ENCODE results near the gene SDF2L1. TPM values are rescaled to one million over a fixed set of nuclear protein-coding genes. Genes with fewer than 3 reads are reported as not detected.
"Not testable (repeated sequence)": the region's sequence is repeated elsewhere in the genome, so short reads cannot be mapped to it uniquely, and the experiment has no call there.

SDF2L1 gene
- total RNA-seq, 2 donors from 2014 or later, result 15.3 to 48.5 TPM

DNA sequence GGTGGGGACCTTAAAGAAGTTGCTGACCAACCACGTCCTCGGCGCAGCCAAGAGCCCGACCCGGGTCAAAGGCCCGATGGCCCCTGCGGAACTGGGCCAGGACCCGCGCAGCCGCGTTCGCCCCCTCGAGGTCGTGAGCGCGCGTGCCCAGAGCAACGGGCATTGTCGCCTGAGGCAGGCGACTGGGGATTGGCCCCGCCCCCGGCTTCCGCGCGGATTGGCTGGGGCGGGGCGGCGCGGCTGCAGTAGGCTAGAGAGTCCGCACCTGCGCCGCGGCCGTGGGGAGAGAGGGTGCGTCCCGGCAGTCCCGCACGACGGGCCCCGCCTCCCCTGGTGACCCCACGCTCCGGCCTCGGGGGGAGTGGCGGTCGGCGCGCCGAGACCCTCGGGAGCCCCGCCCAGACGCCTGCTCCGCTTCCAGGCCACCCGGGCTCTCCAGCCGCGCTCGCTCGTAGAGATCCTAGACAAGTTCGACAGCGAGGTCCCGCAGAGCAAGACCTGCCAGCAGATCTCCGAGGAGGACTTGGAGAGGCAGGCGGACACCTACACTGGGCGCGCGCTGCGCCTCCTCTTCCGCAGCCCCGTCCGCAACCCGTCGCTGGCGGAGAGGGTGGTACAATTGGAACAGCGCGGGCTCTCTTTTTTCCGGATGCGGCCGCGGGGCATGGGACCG lies 15.4 kb downstream of the SDF2L1 start:
- Mint-ChIP-seq H3K4me1 (peaks cover 9% of the 10 kb centered on the region), H3K27ac (peak overlapping the region; percentile 39), H3K9me3 (no peaks in the 10 kb centered on the region), H3K36me3 (ENCODE audit: low read depth) (no peaks in the 10 kb centered on the region), H3K4me3 (peak overlapping the region; percentile 72), H3K27me3 (no peaks in the 10 kb centered on the region)
- peak; percentile 98 for ATAC-seq (replicated peaks)

GRCh38 chr22:21659864-21660525 lies 17.9 kb downstream of the SDF2L1 start:
- no peak overlapping the region for H3K4me3 Mint-ChIP-seq
- H3K27ac Mint-ChIP-seq, result no peak overlapping the region
- ATAC-seq (replicated peaks), result no peak
- H3K4me1 Mint-ChIP-seq, result peaks cover 11% of the 10 kb centered on the region
- H3K27me3 Mint-ChIP-seq, result no peaks in the 10 kb centered on the region
- no peaks in the 10 kb centered on the region for H3K36me3 Mint-ChIP-seq (ENCODE audit: low read depth)
- no peaks in the 10 kb centered on the region for H3K9me3 Mint-ChIP-seq

GRCh38 chr22:21660904-21661303 lies 18.8 kb downstream of the SDF2L1 start:
- Mint-ChIP-seq H3K4me3 (no peak overlapping the region), H3K4me1 (peaks cover 13% of the 10 kb centered on the region), H3K9me3 (no peaks in the 10 kb centered on the region), H3K27me3 (no peaks in the 10 kb centered on the region), H3K36me3 (ENCODE audit: low read depth) (no peaks in the 10 kb centered on the region), H3K27ac (no peak overlapping the region)
- no peak for ATAC-seq (replicated peaks)

DNA sequence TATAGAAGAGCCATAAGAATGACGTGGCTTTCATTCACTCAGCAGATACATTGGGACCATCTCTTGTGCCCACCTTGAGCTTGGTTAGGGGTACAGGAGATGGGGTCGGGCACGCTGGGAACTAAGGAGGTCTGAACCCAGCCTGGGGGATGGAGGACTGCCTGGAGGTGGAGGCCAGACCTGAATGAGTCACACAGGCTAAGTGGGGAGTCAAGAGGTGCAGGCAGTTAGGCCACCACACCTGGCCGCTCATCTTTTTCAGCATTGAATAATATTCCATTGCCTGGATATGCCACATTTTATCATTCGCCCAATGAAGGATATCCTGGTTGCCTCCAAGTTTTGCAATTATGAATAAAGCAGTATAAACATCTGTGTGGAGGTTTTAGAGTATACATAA lies 19.9 kb downstream of the SDF2L1 start:
- Mint-ChIP-seq H3K9me3 (no peaks in the 10 kb centered on the region), H3K36me3 (ENCODE audit: low read depth) (no peaks in the 10 kb centered on the region), H3K4me1 (peaks cover 6% of the 10 kb centered on the region), H3K27ac (no peak overlapping the region), H3K27me3 (no peaks in the 10 kb centered on the region), H3K4me3 (no peak overlapping the region)
- no peak for ATAC-seq (replicated peaks)

GRCh38 chr22:21663738-21664137 lies 21.6 kb downstream of the SDF2L1 start:
- Mint-ChIP-seq H3K27me3 (no peaks in the 10 kb centered on the region), H3K36me3 (ENCODE audit: low read depth) (no peaks in the 10 kb centered on the region), H3K4me1 (peaks cover 11% of the 10 kb centered on the region), H3K9me3 (no peaks in the 10 kb centered on the region), H3K27ac (no peak overlapping the region), H3K4me3 (no peak overlapping the region)
- ATAC-seq (replicated peaks), result no peak

DNA sequence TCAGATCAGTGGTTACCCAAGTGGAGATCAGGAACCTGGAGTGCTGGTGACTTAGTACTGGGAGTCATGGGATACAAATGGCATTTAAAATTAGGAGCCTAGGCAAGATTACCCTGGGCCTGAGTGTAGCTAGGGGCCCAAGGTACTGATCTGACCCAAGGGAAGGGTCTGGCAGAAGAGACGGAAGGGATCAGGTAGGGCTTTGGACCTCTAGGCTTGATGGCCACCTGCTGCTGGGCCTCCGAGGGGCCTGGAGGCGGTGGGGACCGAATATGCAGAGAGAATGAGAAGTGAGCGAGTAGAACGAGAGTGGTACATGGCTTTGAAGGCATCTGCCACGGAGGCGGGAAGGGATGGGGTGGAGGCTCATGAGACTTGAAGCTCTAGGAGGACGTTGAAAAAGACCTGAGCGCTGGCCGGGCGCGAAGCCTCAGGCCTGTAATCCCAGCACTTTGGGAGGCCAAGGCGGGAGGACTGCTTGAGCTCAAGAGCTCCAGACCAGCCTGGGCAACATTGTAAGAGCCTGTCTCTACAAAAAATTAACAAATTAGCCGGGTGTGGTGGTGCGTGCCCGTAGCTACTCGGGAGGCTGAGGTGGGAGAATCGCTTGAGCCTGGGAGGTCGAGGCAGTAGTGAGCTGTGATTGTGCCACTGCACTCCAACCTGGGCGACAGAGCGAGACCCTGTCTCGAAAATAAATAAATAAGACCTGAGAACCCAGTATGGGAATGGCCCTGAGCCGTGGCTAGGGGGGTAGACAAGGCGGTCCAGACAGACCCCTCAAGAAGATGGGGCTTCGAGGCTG lies 23.1 kb downstream of the SDF2L1 start:
- ATAC-seq (replicated peaks), result no peak
- peaks cover 12% of the 10 kb centered on the region for H3K36me3 Mint-ChIP-seq (ENCODE audit: low read depth)
- peaks cover 14% of the 10 kb centered on the region for H3K4me1 Mint-ChIP-seq
- H3K9me3 Mint-ChIP-seq, result no peaks in the 10 kb centered on the region
- peak overlapping the region; percentile 96 for H3K27ac Mint-ChIP-seq
- H3K27me3 Mint-ChIP-seq, result no peaks in the 10 kb centered on the region
- peak overlapping the region; percentile 99 for H3K4me3 Mint-ChIP-seq

- peaks cover 14% of the 10 kb centered on the region for H3K4me1 Mint-ChIP-seq
- no peak for ATAC-seq (replicated peaks)
- no peaks in the 10 kb centered on the region for H3K27me3 Mint-ChIP-seq
- peaks cover 28% of the 10 kb centered on the region for H3K36me3 Mint-ChIP-seq (ENCODE audit: low read depth)
- no peaks in the 10 kb centered on the region for H3K9me3 Mint-ChIP-seq
- peak overlapping the region; percentile 96 for H3K27ac Mint-ChIP-seq
- H3K4me3 Mint-ChIP-seq, result peak overlapping the region; percentile 99
Observed at GRCh38 chr22:21666786-21667185, 24.7 kb downstream of the SDF2L1 start.

DNA sequence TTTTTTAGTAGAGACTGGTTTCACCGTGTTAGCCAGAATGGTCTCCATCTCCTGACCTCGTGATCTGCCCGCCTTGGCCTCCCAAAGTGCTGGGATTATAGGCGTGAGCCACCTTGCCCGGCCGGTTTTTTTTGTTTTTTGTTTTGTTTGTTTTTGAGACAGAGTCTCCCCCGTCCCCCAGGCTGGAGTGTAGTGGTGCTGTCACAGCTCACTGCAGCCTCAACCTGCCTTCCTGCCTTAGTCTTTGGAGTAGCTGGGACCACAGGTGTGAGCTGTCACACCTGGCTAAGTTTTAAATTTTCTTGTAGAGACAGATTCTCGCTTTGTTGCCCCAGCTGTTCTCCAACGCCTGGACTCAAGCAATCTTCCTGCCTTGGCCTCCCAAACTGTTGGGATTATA lies 26.9 kb downstream of the SDF2L1 start:
- H3K36me3 Mint-ChIP-seq (ENCODE audit: low read depth), result peaks cover 50% of the 10 kb centered on the region
- H3K9me3 Mint-ChIP-seq, result no peaks in the 10 kb centered on the region
- no peak for ATAC-seq (replicated peaks)
- H3K27ac Mint-ChIP-seq, result no peak overlapping the region
- peak overlapping the region; percentile 25 for H3K4me3 Mint-ChIP-seq
- H3K4me1 Mint-ChIP-seq, result peaks cover 14% of the 10 kb centered on the region
- H3K27me3 Mint-ChIP-seq, result no peaks in the 10 kb centered on the region

- no peak overlapping the region for H3K4me3 Mint-ChIP-seq
- no peaks in the 10 kb centered on the region for H3K27me3 Mint-ChIP-seq
- H3K36me3 Mint-ChIP-seq (ENCODE audit: low read depth), result peaks cover 76% of the 10 kb centered on the region
- ATAC-seq (replicated peaks), result no peak
- no peak overlapping the region for H3K27ac Mint-ChIP-seq
- peaks cover 10% of the 10 kb centered on the region for H3K4me1 Mint-ChIP-seq
- no peaks in the 10 kb centered on the region for H3K9me3 Mint-ChIP-seq
Observed at GRCh38 chr22:21672107-21672629, 30.1 kb downstream of the SDF2L1 start.

GRCh38 chr22:21673534-21674321 lies 31.6 kb downstream of the SDF2L1 start:
- Mint-ChIP-seq H3K4me3 (no peak overlapping the region), H3K27ac (no peak overlapping the region), H3K4me1 (peaks cover 4% of the 10 kb centered on the region), H3K27me3 (no peaks in the 10 kb centered on the region), H3K9me3 (no peaks in the 10 kb centered on the region), H3K36me3 (ENCODE audit: low read depth) (peaks cover 76% of the 10 kb centered on the region)
- ATAC-seq (replicated peaks), result no peak

GRCh38 chr22:21674638-21675245 lies 32.6 kb downstream of the SDF2L1 start:
- no peaks in the 10 kb centered on the region for H3K4me1 Mint-ChIP-seq
- H3K9me3 Mint-ChIP-seq, result no peaks in the 10 kb centered on the region
- no peaks in the 10 kb centered on the region for H3K27me3 Mint-ChIP-seq
- ATAC-seq (replicated peaks), result no peak
- H3K36me3 Mint-ChIP-seq (ENCODE audit: low read depth), result peaks cover 68% of the 10 kb centered on the region
- no peak overlapping the region for H3K4me3 Mint-ChIP-seq
- H3K27ac Mint-ChIP-seq, result no peak overlapping the region

GRCh38 chr22:21677606-21678443 lies 35.7 kb downstream of the SDF2L1 start:
- Mint-ChIP-seq H3K4me3 (no peak overlapping the region), H3K4me1 (no peaks in the 10 kb centered on the region), H3K27me3 (no peaks in the 10 kb centered on the region), H3K36me3 (ENCODE audit: low read depth) (peaks cover 55% of the 10 kb centered on the region), H3K9me3 (no peaks in the 10 kb centered on the region), H3K27ac (no peak overlapping the region)
- ATAC-seq (replicated peaks), result no peak

- H3K27ac Mint-ChIP-seq; H3K9me3 Mint-ChIP-seq; H3K4me3 Mint-ChIP-seq; H3K27me3 Mint-ChIP-seq; H3K4me1 Mint-ChIP-seq; ATAC-seq (replicated peaks): not testable (repeated sequence)
- H3K36me3 Mint-ChIP-seq (ENCODE audit: low read depth), result peaks cover 50% of the 10 kb centered on the region
Observed at GRCh38 chr22:21678842-21679241, 36.7 kb downstream of the SDF2L1 start.

Data from activated T-helper 17 cell treated with anti-CD3 and anti-CD28 coated beads, Interleukin-2, amount 50 U/mL, for 72 hours (primary cell).